ENCODE data around the gene WDR70.

DNA sequence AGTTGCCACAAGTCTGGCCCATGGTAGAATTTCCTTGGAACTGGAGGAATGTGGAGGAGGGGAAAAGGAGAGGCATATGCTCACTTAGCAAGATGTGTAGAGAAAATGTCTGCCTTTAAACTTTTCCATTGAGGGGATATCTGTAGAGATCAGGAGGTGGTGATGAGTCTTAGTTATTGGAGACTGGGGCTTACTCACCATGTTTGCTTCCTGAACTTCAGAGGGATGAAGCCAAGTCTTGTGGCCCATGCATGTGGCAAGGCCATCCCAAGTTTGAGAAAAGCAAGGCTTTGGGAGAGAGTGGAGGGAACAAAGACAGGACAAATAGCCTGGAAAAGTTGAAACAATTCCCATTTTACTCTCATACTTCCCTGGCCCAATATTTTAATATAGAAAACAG lies 336.2 kb downstream of the WDR70 start:
- TF ChIP-seq SUZ12 (IDR thresholded peaks at IDR 0.05): no peak
- no peak for TF ChIP-seq BHLHE40 (IDR thresholded peaks at IDR 0.05; ENCODE audit: borderline replicate concordance)
- TF ChIP-seq FOXM1 (IDR thresholded peaks at IDR 0.05; ENCODE audit: borderline replicate concordance): no peak
- no peak for TF ChIP-seq SP1 (IDR thresholded peaks at IDR 0.05)
- no peak for TF ChIP-seq ARNT (IDR thresholded peaks at IDR 0.05)
- no peak for TF ChIP-seq ZNF384 (IDR thresholded peaks at IDR 0.05)
- TF ChIP-seq CTBP1 (IDR thresholded peaks at IDR 0.05; ENCODE audit: borderline replicate concordance): no peak
- TF ChIP-seq, protein P1, sequence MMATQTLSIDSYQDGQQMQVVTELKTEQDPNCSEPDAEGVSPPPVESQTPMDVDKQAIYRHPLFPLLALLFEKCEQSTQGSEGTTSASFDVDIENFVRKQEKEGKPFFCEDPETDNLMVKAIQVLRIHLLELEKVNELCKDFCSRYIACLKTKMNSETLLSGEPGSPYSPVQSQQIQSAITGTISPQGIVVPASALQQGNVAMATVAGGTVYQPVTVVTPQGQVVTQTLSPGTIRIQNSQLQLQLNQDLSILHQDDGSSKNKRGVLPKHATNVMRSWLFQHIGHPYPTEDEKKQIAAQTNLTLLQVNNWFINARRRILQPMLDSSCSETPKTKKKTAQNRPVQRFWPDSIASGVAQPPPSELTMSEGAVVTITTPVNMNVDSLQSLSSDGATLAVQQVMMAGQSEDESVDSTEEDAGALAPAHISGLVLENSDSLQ (IDR thresholded peaks at IDR 0.05): no peak
- no peak for TF ChIP-seq TARDBP (IDR thresholded peaks at IDR 0.05)
- TF ChIP-seq HDGF (IDR thresholded peaks at IDR 0.05; ENCODE audit: borderline replicate concordance): no peak

Measured in HEK293T (cell line).